ENCODE data around the gene CDT1. TPM values are rescaled to one million over a fixed set of nuclear protein-coding genes. Genes with fewer than 3 reads are reported as not detected.

The CDT1 gene
- total RNA-seq, 3 donors from 2014 or later (not counting 1 experiment from before 2014, with no cell fraction given) = 2.2 to 3.8 (median 2.6) TPM

GRCh38 chr16:88815901-88816589 is 12.5 kb downstream of the CDT1 start:
- WGBS (ENCODE audit: insufficient coverage) = 57% methylated on average over 19 of the region's 19 CpGs
- intact Hi-C loops (cut with micrococcal nuclease) = no loop called here
- no peak overlapping the region for H3K4me3 ChIP-seq (ENCODE audit: low read length)
- H3K27ac ChIP-seq (ENCODE audit: low read length) = no peak overlapping the region
- H3K27me3 ChIP-seq (ENCODE audit: control insufficient read depth, insufficient read depth, low read length) = no peaks in the 10 kb centered on the region
- H3K4me1 ChIP-seq (ENCODE audit: control insufficient read depth, insufficient read depth, low read length) = peaks cover 11% of the 10 kb centered on the region
- H3K36me3 Mint-ChIP-seq = no peaks in the 10 kb centered on the region
- H3K27me3 Mint-ChIP-seq (ENCODE audit: low read depth in 2 of 2) = no peaks in the 10 kb centered on the region
- H3K36me3 ChIP-seq (ENCODE audit: control insufficient read depth, insufficient read depth, low read length) = no peaks in the 10 kb centered on the region
- peaks cover 4 to 9% of the 10 kb centered on the region in 2 donors for H3K4me1 Mint-ChIP-seq
- H3K9me3 ChIP-seq (ENCODE audit: control insufficient read depth, insufficient read depth, low read length) = no peaks in the 10 kb centered on the region
- no peaks in the 10 kb centered on the region for H3K9me3 Mint-ChIP-seq
- ATAC-seq = no peak
- TF ChIP-seq CTCF (IDR thresholded peaks at IDR 0.05) = peak; percentile 60
- no peak overlapping the region for H3K27ac Mint-ChIP-seq
- DNase-seq = peak; percentile 36 to 70
- no peak overlapping the region for H3K4me3 Mint-ChIP-seq

- no peak overlapping the region for H3K4me3 ChIP-seq (ENCODE audit: low read length)
- H3K9me3 ChIP-seq (ENCODE audit: control insufficient read depth, insufficient read depth, low read length) = no peaks in the 10 kb centered on the region
- H3K27me3 ChIP-seq (ENCODE audit: control insufficient read depth, insufficient read depth, low read length) = no peaks in the 10 kb centered on the region
- H3K27ac Mint-ChIP-seq = no peak overlapping the region
- no peak for DNase-seq
- no peaks in the 10 kb centered on the region for H3K27me3 Mint-ChIP-seq (ENCODE audit: low read depth in 2 of 2)
- H3K9me3 Mint-ChIP-seq = no peaks in the 10 kb centered on the region
- peaks cover 0 to 2% of the 10 kb centered on the region in 2 donors for H3K4me1 Mint-ChIP-seq
- WGBS (ENCODE audit: insufficient coverage) = 93% methylated on average over 41 of the region's 41 CpGs
- no peak for ATAC-seq
- H3K4me3 Mint-ChIP-seq = no peak overlapping the region
- intact Hi-C loops (cut with micrococcal nuclease) = no loop called here
- no peak overlapping the region for H3K27ac ChIP-seq (ENCODE audit: low read length)
- TF ChIP-seq CTCF (IDR thresholded peaks at IDR 0.05) = no peak
- H3K36me3 ChIP-seq (ENCODE audit: control insufficient read depth, insufficient read depth, low read length) = peaks cover 6% of the 10 kb centered on the region
- peaks cover 9% of the 10 kb centered on the region for H3K4me1 ChIP-seq (ENCODE audit: control insufficient read depth, insufficient read depth, low read length)
- no peaks in the 10 kb centered on the region for H3K36me3 Mint-ChIP-seq
Measured at GRCh38 chr16:88816736-88817535, 13.3 kb downstream of the CDT1 start.

- Histone ChIP-seq H3K4me3 (ENCODE audit: low read length) (no peak overlapping the region), H3K27ac (ENCODE audit: low read length) (no peak overlapping the region), H3K9me3 (ENCODE audit: control insufficient read depth, insufficient read depth, low read length) (no peaks in the 10 kb centered on the region), H3K4me1 (ENCODE audit: control insufficient read depth, insufficient read depth, low read length) (peaks cover 2% of the 10 kb centered on the region), H3K36me3 (ENCODE audit: control insufficient read depth, insufficient read depth, low read length) (peaks cover 14% of the 10 kb centered on the region), H3K27me3 (ENCODE audit: control insufficient read depth, insufficient read depth, low read length) (no peaks in the 10 kb centered on the region)
- Mint-ChIP-seq H3K27ac (no peak overlapping the region), H3K4me3 (no peak overlapping the region), H3K9me3 (no peaks in the 10 kb centered on the region), H3K36me3 (no peaks in the 10 kb centered on the region), H3K27me3 (ENCODE audit: low read depth in 2 of 2) (no peaks in the 10 kb centered on the region), H3K4me1 (no peaks in the 10 kb centered on the region)
- TF ChIP-seq CTCF (IDR thresholded peaks at IDR 0.05) = no peak
- ATAC-seq (no peak), DNase-seq (no peak)
- 91% methylated on average over 40 of the region's 40 CpGs for WGBS (ENCODE audit: insufficient coverage)
- intact Hi-C loops (cut with micrococcal nuclease) = no loop called here
Measured at GRCh38 chr16:88817785-88818574, 14.4 kb downstream of the CDT1 start.

Measured in natural killer cell (primary cell).